ENCODE measurements around the gene PBX3. TPM values are rescaled to one million over a fixed set of nuclear protein-coding genes. Genes with fewer than 3 reads are reported as not detected.

PBX3 gene
- total and polyA plus RNA-seq, 10 of the 15 experiments (the other 5 are each of a cell fraction or from before 2014, with no cell fraction given), result 6.7 to 146 (median 22.2) TPM

GRCh38 chr9:125993466-125993865 lies 246.3 kb downstream of the PBX3 start:
- Histone ChIP-seq H3K4me1 (ENCODE audit: control insufficient read depth, insufficient read depth, low read length) (no peaks in the 10 kb centered on the region), H3K27me3 (replicated peaks in 1 of 2; ENCODE audit: control insufficient read depth in 2 of 2, insufficient read depth in 2 of 2, low read length in 1 of 2) (no peaks in the 10 kb centered on the region; a peak in 1 of 4 replicates), H3K4me2 (ENCODE audit: control insufficient read depth, insufficient read depth) (no peak overlapping the region), H3K9ac (ENCODE audit: control insufficient read depth, insufficient read depth, low read length) (no peak overlapping the region), H3K4me3 (no peak overlapping the region), H3K79me2 (ENCODE audit: control insufficient read depth, insufficient read depth, low read length) (no peaks in the 10 kb centered on the region), H4K20me1 (ENCODE audit: control insufficient read depth, insufficient read depth) (no peaks in the 10 kb centered on the region), H3K27ac (ENCODE audit: control insufficient read depth, insufficient read depth) (no peak overlapping the region), H3K9me3 (replicated peaks; ENCODE audit: control insufficient read depth, insufficient read depth, low read length) (no peaks in the 10 kb centered on the region), H2AFZ (ENCODE audit: control insufficient read depth, low read depth, low read length) (no peak overlapping the region), H3K36me3 (ENCODE audit: control insufficient read depth in 2 of 2, insufficient read depth in 2 of 2, low read length in 1 of 2) (no peaks in the 10 kb centered on the region)
- ChIA-PET POLR2A (no interaction called here), RAD21 (ENCODE audit: unreplicated experiment) (no interaction called here), CTCF (no interaction called here), SMC1A (ENCODE audit: uncharacterized antibody, unreplicated experiment) (no interaction called here)
- WGBS (ENCODE audit: insufficient coverage, insufficient replicate concordance, low lambda C conversion rate, missing lambda C conversion rate), result 66% methylated on average over 14 of the region's 15 CpGs
- intact Hi-C loops (cut with micrococcal nuclease; ENCODE audit: unreplicated experiment) (no loop called here), in situ Hi-C loops (cut with MboI) (no loop called here)
- BruUV-seq (replicated peaks), result no TSS peak
- ATAC-seq (no peak), FAIRE-seq (no peak), DNase-seq (ENCODE audit: low read depth, low spot score) (no peak)
- no peak for TF ChIP-seq CREB1 (IDR thresholded peaks at IDR 0.05; ENCODE audit: low read depth)
- TF ChIP-seq IKZF2 (IDR thresholded peaks at IDR 0.05), result no peak
- TF ChIP-seq BCL11A (IDR thresholded peaks at IDR 0.05; ENCODE audit: low read depth, low read length), result no peak
- no peak for TF ChIP-seq TBL1XR1 (IDR thresholded peaks at IDR 0.05; ENCODE audit: low read depth, low read length)
- no peak for TF ChIP-seq ASH2L (IDR thresholded peaks at IDR 0.05; ENCODE audit: borderline replicate concordance, low read depth)
- no peak for TF ChIP-seq RB1 (IDR thresholded peaks at IDR 0.05; ENCODE audit: borderline replicate concordance)
- TF ChIP-seq STAT3 (IDR thresholded peaks at IDR 0.05; ENCODE audit: low read depth, low read length), result no peak
- TF ChIP-seq CEBPZ (IDR thresholded peaks at IDR 0.05; ENCODE audit: low read depth, low read length), result no peak
- no peak for TF ChIP-seq YY1 (IDR thresholded peaks at IDR 0.05; ENCODE audit: low read depth, low read length)
- TF ChIP-seq LARP7 (IDR thresholded peaks at IDR 0.05), result no peak
- TF ChIP-seq NFXL1 (IDR thresholded peaks at IDR 0.05; ENCODE audit: borderline replicate concordance), result no peak
- no peak for TF ChIP-seq TCF7 (IDR thresholded peaks at IDR 0.05; ENCODE audit: borderline replicate concordance)
- no peak for TF ChIP-seq MYB (IDR thresholded peaks at IDR 0.05; ENCODE audit: borderline replicate concordance, low read depth, low read length)
- TF ChIP-seq TARDBP (IDR thresholded peaks at IDR 0.05; ENCODE audit: borderline replicate concordance), result no peak
- TF ChIP-seq CBX5 (IDR thresholded peaks at IDR 0.05; ENCODE audit: low read depth), result no peak
- TF ChIP-seq SIN3A (IDR thresholded peaks at IDR 0.05; ENCODE audit: low read depth, low read length), result no peak
- TF ChIP-seq NR2F1 (conservative IDR thresholded peaks at IDR 0.05), result no peak
- TF ChIP-seq, protein P1, sequence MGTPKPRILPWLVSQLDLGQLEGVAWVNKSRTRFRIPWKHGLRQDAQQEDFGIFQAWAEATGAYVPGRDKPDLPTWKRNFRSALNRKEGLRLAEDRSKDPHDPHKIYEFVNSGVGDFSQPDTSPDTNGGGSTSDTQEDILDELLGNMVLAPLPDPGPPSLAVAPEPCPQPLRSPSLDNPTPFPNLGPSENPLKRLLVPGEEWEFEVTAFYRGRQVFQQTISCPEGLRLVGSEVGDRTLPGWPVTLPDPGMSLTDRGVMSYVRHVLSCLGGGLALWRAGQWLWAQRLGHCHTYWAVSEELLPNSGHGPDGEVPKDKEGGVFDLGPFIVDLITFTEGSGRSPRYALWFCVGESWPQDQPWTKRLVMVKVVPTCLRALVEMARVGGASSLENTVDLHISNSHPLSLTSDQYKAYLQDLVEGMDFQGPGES (IDR thresholded peaks at IDR 0.05), result no peak
- TF ChIP-seq, protein P2, sequence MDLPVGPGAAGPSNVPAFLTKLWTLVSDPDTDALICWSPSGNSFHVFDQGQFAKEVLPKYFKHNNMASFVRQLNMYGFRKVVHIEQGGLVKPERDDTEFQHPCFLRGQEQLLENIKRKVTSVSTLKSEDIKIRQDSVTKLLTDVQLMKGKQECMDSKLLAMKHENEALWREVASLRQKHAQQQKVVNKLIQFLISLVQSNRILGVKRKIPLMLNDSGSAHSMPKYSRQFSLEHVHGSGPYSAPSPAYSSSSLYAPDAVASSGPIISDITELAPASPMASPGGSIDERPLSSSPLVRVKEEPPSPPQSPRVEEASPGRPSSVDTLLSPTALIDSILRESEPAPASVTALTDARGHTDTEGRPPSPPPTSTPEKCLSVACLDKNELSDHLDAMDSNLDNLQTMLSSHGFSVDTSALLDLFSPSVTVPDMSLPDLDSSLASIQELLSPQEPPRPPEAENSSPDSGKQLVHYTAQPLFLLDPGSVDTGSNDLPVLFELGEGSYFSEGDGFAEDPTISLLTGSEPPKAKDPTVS (IDR thresholded peaks at IDR 0.05; ENCODE audit: low read depth, low read length), result no peak
- TF ChIP-seq CREM (IDR thresholded peaks at IDR 0.05; ENCODE audit: low read depth), result no peak
